A549 (cell line): ENCODE results near the gene MOBP. TPM values are rescaled to one million over a fixed set of nuclear protein-coding genes. Genes with fewer than 3 reads are reported as not detected.

Source experiments
- ATAC-seq, 2 experiments: fragments of 200-7000 bp in 1 of 2; fragments of >200 bp in 1 of 2; cut with Nextera tagmentation in 1 of 2; cut with Tn5 transposase in 1 of 2; 3 replicates each; pipeline versions ENCODE4 v1.8.0 to v1.9.1; 2018 to 2020; ENCODE audit warnings: mild to moderate bottlenecking in 1 of 2, moderate library complexity in 1 of 2
- CTCF ChIA-PET: fragments of 300-600 bp; sonication (Branson Sonifier 250); formaldehyde crosslinking; extraction: SDS; loops from one replicate; lab custom pipeline; 2021; ENCODE audit warnings: antibody characterized with exemption, inconsistent platforms; lab: Yijun Ruan, JAX
- POLR2A ChIA-PET: fragments of 350-600 bp; formaldehyde crosslinking; extraction: SDS; loops from one replicate; lab custom pipeline; 2021; ENCODE audit warnings: antibody characterized with exemption, inconsistent platforms; lab: Yijun Ruan, JAX
- DNase-seq, 2 experiments: peaks; one replicate each; pipeline versions ENCODE4 v3.0.0 to v3.0.0-alpha.2; 2011 to 2016; ENCODE audit warnings: low read depth in 1 of 2, low spot score in 1 of 2
- FAIRE-seq: peaks from 2 replicates; lab custom pipeline; 2011; peaks lifted over from hg19 to GRCh38; lab: Jason Lieb, UNC
- H3K27ac ChIP-seq, 2 experiments: fragments of >200 bp; sonication (Bioruptor Twin); formaldehyde crosslinking; 3 replicates each; pipeline ENCODE4 v1.5.1; 2016 to 2017
- H3K4me1 ChIP-seq: fragments of >200 bp; sonication (Bioruptor Twin); formaldehyde crosslinking; 3 replicates; pipeline ENCODE4 v1.6.1; 2016
- H3K4me2 ChIP-seq: fragments of >200 bp; sonication (Bioruptor Twin); formaldehyde crosslinking; 3 replicates; pipeline ENCODE4 v1.6.1; 2016
- H3K4me3 ChIP-seq: fragments of >200 bp; sonication (Bioruptor Twin); formaldehyde crosslinking; 3 replicates; pipeline ENCODE4 v1.5.1; 2016
- H3K9me3 ChIP-seq: fragments of >200 bp; sonication (Bioruptor Twin); formaldehyde crosslinking; 3 replicates; pipeline ENCODE4 v1.6.1; 2016
- BHLHE40 ChIP-seq: IDR thresholded peaks from 2 replicates; pipeline ENCODE4 v1.6.1; 2012; ENCODE audit warnings: low read depth, low read length, inconsistent platforms
- CEBPB ChIP-seq, 2 experiments: fragments of >200 bp in 1 of 2; sonication (Bioruptor Twin) in 1 of 2; formaldehyde crosslinking in 1 of 2; IDR thresholded peaks; 2 replicates each; pipeline ENCODE4 v1.6.1; 2012 to 2016
- CTCF ChIP-seq: fragments of >200 bp; sonication (Bioruptor Twin); formaldehyde crosslinking; IDR thresholded peaks from 3 replicates; pipeline ENCODE4 v1.5.1; 2016
- EHMT2 ChIP-seq: fragments of 200-600 bp; sonication (generic); IDR thresholded peaks from 2 replicates; pipeline ENCODE4 v1.6.1; 2016; ENCODE audit warnings: antibody characterized with exemption, low read depth, mild to moderate bottlenecking, moderate library complexity
- FOSB ChIP-seq: fragments of 250-450 bp; sonication (Bioruptor Pico); IDR thresholded peaks from 2 replicates; pipeline ENCODE4 v1.5.0; 2020; ENCODE audit warnings: mild to moderate bottlenecking, moderate library complexity
- FOSL2 ChIP-seq, 2 experiments: fragments of 450-650 bp in 1 of 2; fragments of >200 bp in 1 of 2; sonication (Bioruptor Twin) in 1 of 2; formaldehyde crosslinking; IDR thresholded peaks; 2 replicates each; pipeline versions ENCODE4 v1.5.0 to v1.6.1; 2016 to 2020; ENCODE audit warnings: mild to moderate bottlenecking in 1 of 2, moderate library complexity in 1 of 2
- FOXS1 ChIP-seq: fragments of 250-450 bp; sonication (Bioruptor Pico); IDR thresholded peaks from 2 replicates; pipeline ENCODE4 v1.5.0; 2020; ENCODE audit warnings: mild to moderate bottlenecking, moderate library complexity
- HEYL ChIP-seq: fragments of 250-450 bp; sonication (Bioruptor Pico); IDR thresholded peaks from 2 replicates; pipeline ENCODE4 v1.8.0; 2021; ENCODE audit warnings: mild to moderate bottlenecking, moderate library complexity
- HOXB13 ChIP-seq: fragments of 250-450 bp; sonication (Bioruptor Pico); IDR thresholded peaks from 2 replicates; pipeline ENCODE4 v1.5.0; 2020; ENCODE audit warnings: low read depth, mild to moderate bottlenecking, moderate library complexity
- HOXB5 ChIP-seq: fragments of 250-450 bp; sonication (Bioruptor Pico); IDR thresholded peaks from 2 replicates; pipeline ENCODE4 v1.5.0; 2020; ENCODE audit warnings: mild to moderate bottlenecking, moderate library complexity
- MAFK ChIP-seq: fragments of 450-650 bp; IDR thresholded peaks from 2 replicates; pipeline ENCODE4 v1.6.1; 2014; ENCODE audit not compliant: partially characterized antibody
- NPAS2 ChIP-seq: fragments of 250-450 bp; sonication (Bioruptor Pico); IDR thresholded peaks from 2 replicates; pipeline ENCODE4 v1.8.0; 2022; ENCODE audit warnings: mild to moderate bottlenecking, moderate library complexity, borderline replicate concordance
- RNF2 ChIP-seq: fragments of 200-600 bp; sonication (generic); IDR thresholded peaks from 2 replicates; pipeline ENCODE4 v1.6.1; 2016; ENCODE audit warnings: low read depth, mild to moderate bottlenecking, antibody characterized with exemption, moderate library complexity, borderline replicate concordance
- TFCP2L1 ChIP-seq: fragments of 250-450 bp; sonication (Bioruptor Pico); IDR thresholded peaks from 2 replicates; pipeline ENCODE4 v1.5.0; 2021; ENCODE audit warnings: mild to moderate bottlenecking
- ZNF302 ChIP-seq: fragments of 250-450 bp; sonication (Bioruptor Pico); IDR thresholded peaks from 2 replicates; pipeline ENCODE4 v1.9.0; 2021; ENCODE audit warnings: inconsistent platforms, mild to moderate bottlenecking, moderate library complexity
- ZSCAN20 ChIP-seq: fragments of 250-450 bp; sonication (Bioruptor Pico); IDR thresholded peaks from 2 replicates; pipeline ENCODE4 v1.8.0; 2022; ENCODE audit warnings: mild to moderate bottlenecking, moderate library complexity
- WGBS: methylation state at CpG from one replicate; pipeline ENCODE4 v1.1.6; 2017; ENCODE audit errors: missing lambda C conversion rate; 5-methylcytosine and 5-hydroxymethylcytosine counted together
- polyA plus RNA-seq, 4 experiments: library from polyadenylated mRNA; depleted of rRNA in 3 of 4; stranded (reverse); fragments of >200 nt; fragmentation: RNase III in 1 of 4; extraction: RNeasy Plus Mini Kit Qiagen cat#74134 plus additional on column Dnase treatment in 1 of 4; gene quantifications; 2 replicates in 3 of 4; 3 replicates in 1 of 4; pipeline ENCODE4 v1.2.3, GENCODE V29; 2011 to 2017
- TF ChIP-seq, protein P1 (sequence below): fragments of 150-350 bp; IDR thresholded peaks from 2 replicates; pipeline ENCODE4 v1.6.1; 2014; ENCODE audit warnings: low read depth, mild to moderate bottlenecking, low read length

The MOBP gene
- polyA plus RNA-seq, 2 of the 4 experiments (the other 2 are of a cell fraction): 0.10 TPM; not detected in 1

- TF ChIP-seq FOSL2 (IDR thresholded peaks at IDR 0.05) (no peak), FOSL2 (CRISPR knock-in tag; IDR thresholded peaks at IDR 0.05) (no peak), MAFK (no peak), FOSB (CRISPR knock-in tag) (no peak), HEYL (CRISPR knock-in tag) (no peak), HOXB5 (CRISPR knock-in tag) (no peak), ZSCAN20 (CRISPR knock-in tag) (no peak), CEBPB (IDR thresholded peaks at IDR 0.05) (no peak), HOXB13 (no peak)
- TF ChIP-seq, protein P1, sequence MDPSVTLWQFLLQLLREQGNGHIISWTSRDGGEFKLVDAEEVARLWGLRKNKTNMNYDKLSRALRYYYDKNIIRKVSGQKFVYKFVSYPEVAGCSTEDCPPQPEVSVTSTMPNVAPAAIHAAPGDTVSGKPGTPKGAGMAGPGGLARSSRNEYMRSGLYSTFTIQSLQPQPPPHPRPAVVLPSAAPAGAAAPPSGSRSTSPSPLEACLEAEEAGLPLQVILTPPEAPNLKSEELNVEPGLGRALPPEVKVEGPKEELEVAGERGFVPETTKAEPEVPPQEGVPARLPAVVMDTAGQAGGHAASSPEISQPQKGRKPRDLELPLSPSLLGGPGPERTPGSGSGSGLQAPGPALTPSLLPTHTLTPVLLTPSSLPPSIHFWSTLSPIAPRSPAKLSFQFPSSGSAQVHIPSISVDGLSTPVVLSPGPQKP: no peak
- no peak overlapping the region for H3K27ac ChIP-seq
- H3K4me3 ChIP-seq: no peak overlapping the region
- ChIA-PET POLR2A (interaction anchor here (0.5 kb wide), 1 partner anchor 15 kb away, joined by 11 read pairs; no protein-coding TSS in a partner anchor), CTCF (interaction anchor here (0.9 to 2.2 kb wide), 3 partner anchors 19 to 76 kb away, joined by 4 to 8 read pairs (median 5); no protein-coding TSS in a partner anchor)
- no peak overlapping the region for H3K4me2 ChIP-seq
- DNase-seq: no peak
- FAIRE-seq: no peak
- WGBS: 74% methylated on average over 1 of the region's 1 CpG
- no peak for ATAC-seq
- H3K9me3 ChIP-seq: no peaks in the 10 kb centered on the region
- no peaks in the 10 kb centered on the region for H3K4me1 ChIP-seq
Measured at GRCh38 chr3:39423436-39423970, 44.0 kb upstream of the MOBP start.

GRCh38 chr3:39426312-39426711 lies 41.2 kb upstream of the MOBP start:
- DNase-seq (no peak), FAIRE-seq (no peak)
- no peak overlapping the region for H3K27ac ChIP-seq
- H3K4me3 ChIP-seq: no peak overlapping the region
- POLR2A ChIA-PET: no interaction called here
- no peaks in the 10 kb centered on the region for H3K4me1 ChIP-seq
- 43% methylated on average over 1 of the region's 1 CpG for WGBS
- no peak for TF ChIP-seq BHLHE40
- no peak for TF ChIP-seq HEYL (CRISPR knock-in tag)
- TF ChIP-seq NPAS2 (CRISPR knock-in tag): no peak
- no peak for TF ChIP-seq FOSL2 (IDR thresholded peaks at IDR 0.05)
- TF ChIP-seq FOSL2 (CRISPR knock-in tag; IDR thresholded peaks at IDR 0.05): no peak
- no peak for TF ChIP-seq ZNF302 (CRISPR knock-in tag)
- no peak for TF ChIP-seq FOSB (CRISPR knock-in tag)
- TF ChIP-seq CTCF: no peak
- no peak for TF ChIP-seq RNF2
- no peak for TF ChIP-seq TFCP2L1 (CRISPR knock-in tag)
- TF ChIP-seq, all 56 proteins: peak for 0
- CTCF ChIA-PET: interaction anchor here (1.2 to 1.3 kb wide), 2 partner anchors 72 to 73 kb away, joined by 3 to 4 read pairs; no protein-coding TSS in a partner anchor
- no peaks in the 10 kb centered on the region for H3K9me3 ChIP-seq
- no peak for ATAC-seq
- H3K4me2 ChIP-seq: no peak overlapping the region

GRCh38 chr3:39427506-39427905 lies 40.0 kb upstream of the MOBP start:
- POLR2A ChIA-PET: no interaction called here
- ATAC-seq: no peak
- CTCF ChIA-PET: interaction anchor here (1.2 to 2.0 kb wide), 3 partner anchors 20 to 72 kb away, joined by 3 to 8 read pairs (median 4); no protein-coding TSS in a partner anchor
- no peak for FAIRE-seq
- TF ChIP-seq FOXS1 (CRISPR knock-in tag) (no peak), EHMT2 (no peak)
- Histone ChIP-seq H3K27ac (no peak overlapping the region), H3K4me1 (no peaks in the 10 kb centered on the region), H3K4me3 (no peak overlapping the region), H3K9me3 (no peaks in the 10 kb centered on the region), H3K4me2 (no peak overlapping the region)
- WGBS: 96% methylated on average over 1 of the region's 1 CpG
- DNase-seq: no peak
